ENCODE measurements around the gene OSR1. TPM values are rescaled to one million over a fixed set of nuclear protein-coding genes. Genes with fewer than 3 reads are reported as not detected.

OSR1 gene
- total RNA-seq, 1 donor from 2014 or later, result 3.7 TPM

Small RNA genes lying within 50 kb of the gene (small RNA-seq; reads per million reads assigned to genes)
- not detected for gene MIR4757

Data from frontal cortex (tissue), 1 donor.